GM23248 (cell line): ENCODE results near the gene CDON. TPM values are rescaled to one million over a fixed set of nuclear protein-coding genes. Genes with fewer than 3 reads are reported as not detected.
"Not testable (repeated sequence)": the region's sequence is repeated elsewhere in the genome, so short reads cannot be mapped to it uniquely, and the experiment has no call there.

ENCODE experiments used
- DNase-seq: peaks from one replicate; pipeline ENCODE4 v3.0.0-alpha.2; 2015
- H2AFZ ChIP-seq: fragments of 200-600 bp; sonication (generic); 2 replicates; pipeline ENCODE4 v1.6.1; 2016; ENCODE audit warnings: antibody characterized with exemption
- H3F3A ChIP-seq: fragments of 200-600 bp; sonication (generic); 2 replicates; pipeline ENCODE4 v1.6.1; 2016; ENCODE audit warnings: mild to moderate bottlenecking, antibody characterized with exemption, mixed run types; ENCODE audit not compliant: insufficient read depth
- H3K27ac ChIP-seq: fragments of 200-600 bp; sonication (generic); 2 replicates; pipeline ENCODE4 v1.5.1; 2016; ENCODE audit warnings: mild to moderate bottlenecking
- H3K27me3 ChIP-seq: fragments of 200-600 bp; sonication (generic); replicated peaks from 2 replicates; pipeline ENCODE4 v1.6.1; 2016; ENCODE audit warnings: mild to moderate bottlenecking; ENCODE audit not compliant: insufficient read depth
- H3K36me3 ChIP-seq: fragments of 200-600 bp; sonication (generic); 2 replicates; pipeline ENCODE4 v1.6.1; 2016; ENCODE audit warnings: low read depth, mild to moderate bottlenecking
- H3K4me1 ChIP-seq: fragments of 200-600 bp; sonication (generic); 2 replicates; pipeline ENCODE4 v1.6.1; 2016; ENCODE audit warnings: mild to moderate bottlenecking; ENCODE audit not compliant: insufficient read depth
- H3K4me2 ChIP-seq: fragments of 200-600 bp; sonication (generic); one replicate; pipeline ENCODE4 v1.6.1; 2016; ENCODE audit warnings: mild to moderate bottlenecking; ENCODE audit not compliant: unreplicated experiment
- H3K4me3 ChIP-seq: fragments of 200-600 bp; sonication (generic); 2 replicates; pipeline ENCODE4 v1.5.1; 2016; ENCODE audit warnings: mild to moderate bottlenecking
- H3K79me2 ChIP-seq: fragments of 200-600 bp; sonication (generic); 2 replicates; pipeline ENCODE4 v1.6.1; 2016; ENCODE audit warnings: mild to moderate bottlenecking; ENCODE audit not compliant: insufficient read depth
- H3K9ac ChIP-seq: fragments of 200-600 bp; sonication (generic); 2 replicates; pipeline ENCODE4 v1.6.1; 2016; ENCODE audit warnings: mild to moderate bottlenecking
- H3K9me2 ChIP-seq: fragments of 200-600 bp; sonication (generic); 2 replicates; pipeline ENCODE4 v1.6.1; 2016; ENCODE audit warnings: mixed run types, mild to moderate bottlenecking, moderate library complexity; ENCODE audit not compliant: insufficient read depth
- H3K9me3 ChIP-seq: fragments of 200-600 bp; sonication (generic); one replicate; pipeline ENCODE4 v1.6.1; 2017; ENCODE audit warnings: low read depth
- H4K20me1 ChIP-seq: fragments of 200-600 bp; sonication (generic); 2 replicates; pipeline ENCODE4 v1.6.0; 2016; ENCODE audit not compliant: insufficient read depth
- EZH2 ChIP-seq: fragments of 200-600 bp; sonication (generic); IDR thresholded peaks from 2 replicates; pipeline ENCODE4 v1.6.1; 2018; ENCODE audit warnings: antibody characterized with exemption, mild to moderate bottlenecking; ENCODE audit not compliant: insufficient read depth, poor library complexity, severe bottlenecking
- EZH2phosphoT487 ChIP-seq: fragments of 200-600 bp; sonication (generic); IDR thresholded peaks from 2 replicates; pipeline ENCODE4 v1.6.1; 2018; ENCODE audit warnings: antibody characterized with exemption, moderate library complexity, mild to moderate bottlenecking, low read depth; ENCODE audit not compliant: insufficient read depth
- WGBS, 2 experiments: methylation state at CpG; one replicate each; pipeline ENCODE4 v1.1.6; 2015 to 2017; ENCODE audit warnings: low lambda C conversion rate in 2 of 2, low coverage in 1 of 2; ENCODE audit errors: missing lambda C conversion rate in 2 of 2; 5-methylcytosine and 5-hydroxymethylcytosine counted together
- in situ Hi-C: fragments of 300-500 bp; cut with MboI; formaldehyde crosslinking; loops from 2 replicates; pipeline ENCODE4 v1.15.0; 2020
- polyA plus RNA-seq: library from polyadenylated mRNA; unstranded; fragments of >200 nt; fragmentation: Nextera tagmentation; extraction: Ambion mirVana; gene quantifications from 2 replicates; pipeline ENCODE4 v1.2.1, GENCODE V29; 2016
- total RNA-seq: library from RNA; depleted of rRNA; stranded (reverse); fragments of >200 nt; shearing (Covaris generic); gene quantifications from 2 replicates; pipeline ENCODE4 v1.2.3, GENCODE V29; 2014

Gene CDON
- total and polyA plus RNA-seq, 2 experiments from 2014 or later, result 2.2 to 10.3 TPM

GRCh38 chr11:125992893-125993292, 69.8 kb downstream of the CDON start:
- Histone ChIP-seq H3K36me3 (no peaks in the 10 kb centered on the region), H4K20me1 (no peaks in the 10 kb centered on the region), H3K27me3 (no peaks in the 10 kb centered on the region), H3K27ac (no peak overlapping the region), H3K4me1 (peaks cover 22% of the 10 kb centered on the region), H3K9ac (no peak overlapping the region), H3K79me2 (no peaks in the 10 kb centered on the region), H3K4me3 (no peak overlapping the region), H3K4me2 (no peak overlapping the region), H2AFZ (no peak overlapping the region), H3K9me2 (no peaks in the 10 kb centered on the region), H3K9me3 (no peaks in the 10 kb centered on the region), H3F3A (peaks cover 4% of the 10 kb centered on the region; the same call in 1 of the 2 replicates)
- WGBS, 2 experiments, result 95% methylated on average over 7 of the region's 7 CpGs
- in situ Hi-C loops, result no loop called here
- TF ChIP-seq EZH2phosphoT487, result no peak
- no peak for TF ChIP-seq EZH2
- no peak for DNase-seq

- Histone ChIP-seq H3K27me3 (no peaks in the 10 kb centered on the region), H3K79me2 (no peaks in the 10 kb centered on the region), H3K36me3 (no peaks in the 10 kb centered on the region), H3K9ac (no peak overlapping the region), H3K9me2 (no peaks in the 10 kb centered on the region), H4K20me1 (no peaks in the 10 kb centered on the region), H3F3A (no peaks in the 10 kb centered on the region), H3K4me3 (no peak overlapping the region), H3K27ac (no peak overlapping the region), H3K9me3 (no peaks in the 10 kb centered on the region), H2AFZ (no peak overlapping the region), H3K4me2 (no peak overlapping the region), H3K4me1 (peaks cover 11% of the 10 kb centered on the region)
- TF ChIP-seq EZH2, result no peak
- no peak for TF ChIP-seq EZH2phosphoT487
- DNase-seq, result peak; percentile 88
- WGBS, 2 experiments, result 45 to 51% methylated on average over 3 of the region's 3 CpGs
- in situ Hi-C loops, result no loop called here
Observed at GRCh38 chr11:125990244-125990643, 72.4 kb downstream of the CDON start.

- Histone ChIP-seq H3K4me3 (no peak overlapping the region), H3K9ac (no peak overlapping the region), H3K79me2 (no peaks in the 10 kb centered on the region), H3K4me2 (no peak overlapping the region), H2AFZ (no peak overlapping the region), H3K27me3 (no peaks in the 10 kb centered on the region), H3K4me1 (peaks cover 16% of the 10 kb centered on the region), H3F3A (peaks cover 6% of the 10 kb centered on the region; the same call in 1 of the 2 replicates), H4K20me1 (no peaks in the 10 kb centered on the region), H3K27ac (no peak overlapping the region), H3K9me2 (no peaks in the 10 kb centered on the region), H3K36me3 (no peaks in the 10 kb centered on the region), H3K9me3 (no peaks in the 10 kb centered on the region)
- whole genome bisulfite sequencing, 2 experiments, result 60 to 72% methylated on average over 5 of the region's 5 CpGs
- no peak for TF ChIP-seq EZH2phosphoT487
- no peak for TF ChIP-seq EZH2
- in situ Hi-C loops, result no loop called here
- DNase-seq, result no peak
Observed at GRCh38 chr11:125987066-125987641, 75.5 kb downstream of the CDON start.

GRCh38 chr11:125985956-125986355, 76.7 kb downstream of the CDON start:
- H3K4me1 ChIP-seq, result peaks cover 16% of the 10 kb centered on the region
- H3K79me2 ChIP-seq, H4K20me1 ChIP-seq, H3K9me2 ChIP-seq, DNase-seq, H2AFZ ChIP-seq, H3F3A ChIP-seq, in situ Hi-C loops, H3K27ac ChIP-seq, H3K27me3 ChIP-seq, H3K36me3 ChIP-seq, H3K9ac ChIP-seq, H3K4me3 ChIP-seq, H3K9me3 ChIP-seq, H3K4me2 ChIP-seq: not testable (repeated sequence)
- 90 to 93% methylated on average over 6 of the region's 6 CpGs for WGBS, 2 experiments

- no peak overlapping the region for H3K4me2 ChIP-seq
- H3K9ac ChIP-seq, result no peak overlapping the region
- peaks cover 6% of the 10 kb centered on the region; the same call in 1 of the 2 replicates for H3F3A ChIP-seq
- no peaks in the 10 kb centered on the region for H4K20me1 ChIP-seq
- DNase-seq, result no peak
- no peak overlapping the region for H2AFZ ChIP-seq
- H3K9me2 ChIP-seq, result no peaks in the 10 kb centered on the region
- no peaks in the 10 kb centered on the region for H3K79me2 ChIP-seq
- no peak overlapping the region for H3K27ac ChIP-seq
- no peaks in the 10 kb centered on the region for H3K9me3 ChIP-seq
- in situ Hi-C loops, result no loop called here
- no peaks in the 10 kb centered on the region for H3K36me3 ChIP-seq
- H3K4me1 ChIP-seq, result peaks cover 7% of the 10 kb centered on the region
- no peak overlapping the region for H3K4me3 ChIP-seq
- no peaks in the 10 kb centered on the region for H3K27me3 ChIP-seq
- 94 to 96% methylated on average over 3 of the region's 3 CpGs for WGBS, 2 experiments
- TF ChIP-seq EZH2phosphoT487 (no peak), EZH2 (no peak)
Observed at GRCh38 chr11:125982348-125982730, 80.3 kb downstream of the CDON start.
